ENCODE measurements around the gene KDM4B. TPM values are rescaled to one million over a fixed set of nuclear protein-coding genes. Genes with fewer than 3 reads are reported as not detected.
"Not testable (repeated sequence)": the region's sequence is repeated elsewhere in the genome, so short reads cannot be mapped to it uniquely, and the experiment has no call there.

KDM4B gene
- total and polyA plus RNA-seq, 2 donors (not counting 1 experiment from before 2014, with no cell fraction given) = 6.4 to 14.4 TPM

- H3K9ac ChIP-seq (ENCODE audit: insufficient read depth, low read length) = no peak overlapping the region
- H3K4me3 ChIP-seq (replicated peaks in 1 of 4; ENCODE audit: control extremely low read depth in 1 of 4, insufficient read depth in 1 of 4, low read depth in 3 of 4, low read length in 4 of 4) = no peak overlapping the region
- no peaks in the 10 kb centered on the region for H3K79me2 ChIP-seq (ENCODE audit: control insufficient read depth, insufficient read depth, low read length)
- H3K4me1 ChIP-seq (ENCODE audit: control insufficient read depth, extremely low read depth, insufficient read depth, low read length) = no peaks in the 10 kb centered on the region
- no peak overlapping the region for H2AFZ ChIP-seq (ENCODE audit: low read length)
- no peak overlapping the region for H3K4me2 ChIP-seq (ENCODE audit: extremely low read depth, insufficient read depth, low read length)
- no peak for DNase-seq (ENCODE audit: low read depth in 2 of 2)
- H3K9me3 ChIP-seq (ENCODE audit: control insufficient read depth, insufficient read depth, low read depth, low read length) = no peaks in the 10 kb centered on the region
- H3K27ac ChIP-seq (ENCODE audit: insufficient read depth, low read length) = no peak overlapping the region
- no peak for TF ChIP-seq CTCF (conservative IDR thresholded peaks at IDR 0.05 in 1 of 2, IDR thresholded peaks at IDR 0.05 in 1 of 2; ENCODE audit: low read depth in 1 of 2, low read length in 2 of 2)
- no peak for TF ChIP-seq EZH2 (IDR thresholded peaks at IDR 0.05; ENCODE audit: low read length, missing control alignments)
- H4K20me1 ChIP-seq (ENCODE audit: control insufficient read depth, extremely low read depth, insufficient read depth, low read length) = no peaks in the 10 kb centered on the region
- H3K36me3 ChIP-seq (ENCODE audit: control insufficient read depth, insufficient read depth, low read length) = peaks cover 11% of the 10 kb centered on the region
- H3K27me3 ChIP-seq (ENCODE audit: control insufficient read depth, insufficient read depth, low read length) = no peaks in the 10 kb centered on the region
These were observed 16.0 kb upstream of the KDM4B start for GRCh38 chr19:4952945-4953344.

DNA sequence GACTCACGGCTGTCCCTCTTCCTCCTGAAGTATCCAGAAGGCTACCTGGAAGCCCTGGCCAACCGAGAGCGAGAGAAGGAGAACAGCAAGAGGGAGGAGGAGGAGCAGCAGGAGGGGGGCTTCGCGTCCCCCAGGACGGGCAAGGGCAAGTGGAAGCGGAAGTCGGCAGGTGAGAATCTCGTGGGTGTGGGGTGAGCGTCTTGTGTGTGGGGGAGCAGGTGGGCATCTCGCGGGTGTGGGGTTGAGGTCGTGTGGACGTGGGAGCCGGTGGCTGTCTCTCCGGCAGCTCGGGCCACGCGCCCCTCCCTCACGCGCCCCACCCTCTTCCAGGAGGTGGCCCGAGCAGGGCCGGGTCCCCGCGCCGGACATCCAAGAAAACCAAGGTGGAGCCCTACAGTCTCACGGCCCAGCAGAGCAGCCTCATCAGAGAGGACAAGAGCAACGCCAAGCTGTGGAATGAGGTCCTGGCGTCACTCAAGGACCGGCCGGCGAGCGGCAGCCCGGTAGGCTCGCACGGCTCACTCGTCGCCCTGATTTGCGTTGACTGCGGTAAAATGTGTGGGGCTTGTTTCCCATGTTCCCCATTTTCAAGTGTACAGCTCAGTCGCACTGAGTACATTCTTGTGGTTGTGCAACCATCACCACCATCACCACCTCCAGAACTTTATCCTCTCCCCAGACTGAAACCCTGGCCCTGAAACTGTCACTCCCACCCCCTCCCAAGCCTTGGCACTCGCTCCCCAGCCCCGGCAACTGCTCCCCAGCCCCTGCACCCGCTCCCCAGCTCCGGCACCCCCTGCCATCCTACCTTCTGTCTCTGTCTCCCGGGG is 14.4 kb upstream of the KDM4B start:
- not testable (repeated sequence) for H3K79me2 ChIP-seq (ENCODE audit: control insufficient read depth, insufficient read depth, low read length); H3K9ac ChIP-seq (ENCODE audit: insufficient read depth, low read length); H3K4me2 ChIP-seq (ENCODE audit: extremely low read depth, insufficient read depth, low read length); H3K27ac ChIP-seq (ENCODE audit: insufficient read depth, low read length); H2AFZ ChIP-seq (ENCODE audit: low read length); H4K20me1 ChIP-seq (ENCODE audit: control insufficient read depth, extremely low read depth, insufficient read depth, low read length); DNase-seq (ENCODE audit: low read depth in 2 of 2); H3K9me3 ChIP-seq (ENCODE audit: control insufficient read depth, insufficient read depth, low read depth, low read length); H3K4me3 ChIP-seq (replicated peaks in 1 of 4; ENCODE audit: control extremely low read depth in 1 of 4, insufficient read depth in 1 of 4, low read depth in 3 of 4, low read length in 4 of 4); H3K4me1 ChIP-seq (ENCODE audit: control insufficient read depth, extremely low read depth, insufficient read depth, low read length); H3K27me3 ChIP-seq (ENCODE audit: control insufficient read depth, insufficient read depth, low read length)
- H3K36me3 ChIP-seq (ENCODE audit: control insufficient read depth, insufficient read depth, low read length) = peaks cover 18% of the 10 kb centered on the region

DNA sequence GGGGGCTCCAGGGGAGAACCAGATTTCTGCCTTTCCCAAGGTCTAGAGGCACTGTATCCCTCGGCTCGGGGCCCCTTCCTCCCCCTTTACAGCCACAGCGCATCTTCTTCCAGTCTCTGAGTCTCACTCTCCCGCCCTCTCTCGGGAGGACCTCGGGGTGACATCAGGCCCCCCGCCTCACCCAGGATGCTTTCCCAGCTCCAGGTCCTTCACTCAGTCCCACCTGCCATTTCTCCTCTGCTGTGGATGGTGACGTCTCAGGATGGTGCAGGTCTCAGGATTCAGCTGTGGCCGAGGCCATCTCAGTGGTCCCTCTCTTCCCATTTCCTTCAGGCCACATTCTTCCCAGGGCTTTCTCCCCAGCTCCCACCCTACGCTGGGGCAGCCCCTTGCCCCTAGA is 13.6 kb upstream of the KDM4B start:
- no peak for TF ChIP-seq CTCF (conservative IDR thresholded peaks at IDR 0.05 in 1 of 2, IDR thresholded peaks at IDR 0.05 in 1 of 2; ENCODE audit: low read depth in 1 of 2, low read length in 2 of 2)
- no peak for DNase-seq (ENCODE audit: low read depth in 2 of 2)
- Histone ChIP-seq H2AFZ (ENCODE audit: low read length) (no peak overlapping the region), H3K79me2 (ENCODE audit: control insufficient read depth, insufficient read depth, low read length) (no peaks in the 10 kb centered on the region), H3K27me3 (ENCODE audit: control insufficient read depth, insufficient read depth, low read length) (no peaks in the 10 kb centered on the region), H3K9ac (ENCODE audit: insufficient read depth, low read length) (no peak overlapping the region), H4K20me1 (ENCODE audit: control insufficient read depth, extremely low read depth, insufficient read depth, low read length) (no peaks in the 10 kb centered on the region), H3K27ac (ENCODE audit: insufficient read depth, low read length) (no peak overlapping the region), H3K4me3 (replicated peaks in 1 of 4; ENCODE audit: control extremely low read depth in 1 of 4, insufficient read depth in 1 of 4, low read depth in 3 of 4, low read length in 4 of 4) (no peak overlapping the region), H3K4me1 (ENCODE audit: control insufficient read depth, extremely low read depth, insufficient read depth, low read length) (no peaks in the 10 kb centered on the region), H3K9me3 (ENCODE audit: control insufficient read depth, insufficient read depth, low read depth, low read length) (no peaks in the 10 kb centered on the region), H3K4me2 (ENCODE audit: extremely low read depth, insufficient read depth, low read length) (no peak overlapping the region), H3K36me3 (ENCODE audit: control insufficient read depth, insufficient read depth, low read length) (peaks cover 18% of the 10 kb centered on the region)
